Mesothelial cell of epicardium (in vitro differentiated cells): ENCODE measurements around the gene NTSR1. TPM values are rescaled to one million over a fixed set of nuclear protein-coding genes. Genes with fewer than 3 reads are reported as not detected.

Source experiments
- DNase-seq, 2 experiments: peaks; one replicate each; pipeline ENCODE4 v3.0.0; 2021; ENCODE audit warnings: low spot score in 2 of 2; ENCODE audit not compliant: unreplicated experiment in 2 of 2
- H3K27ac Mint-ChIP-seq: 2 replicates; pipeline ENCODE4 v1.8.0; 2021; ENCODE audit warnings: mixed read lengths
- H3K27me3 Mint-ChIP-seq: 2 replicates; pipeline ENCODE4 v1.8.0; 2021; ENCODE audit warnings: low read depth, mixed read lengths
- H3K36me3 Mint-ChIP-seq: 2 replicates; pipeline ENCODE4 v1.8.0; 2021; ENCODE audit warnings: mixed read lengths
- H3K4me1 Mint-ChIP-seq: 2 replicates; pipeline ENCODE4 v1.8.0; 2021; ENCODE audit warnings: mixed read lengths
- H3K4me3 Mint-ChIP-seq: 2 replicates; pipeline ENCODE4 v1.8.0; 2021; ENCODE audit warnings: mild to moderate bottlenecking, moderate library complexity, mixed read lengths
- H3K9me3 Mint-ChIP-seq: 2 replicates; pipeline ENCODE4 v1.8.0; 2021; ENCODE audit warnings: mixed read lengths
- CTCF ChIP-seq: fragments of 200-600 bp; sonication (generic); IDR thresholded peaks from one replicate; pipeline ENCODE4 v1.5.0; 2021; ENCODE audit warnings: antibody characterized with exemption; ENCODE audit not compliant: unreplicated experiment
- total RNA-seq: library from RNA; stranded (reverse); gene quantifications from 3 replicates; pipeline ENCODE4 v1.2.1, GENCODE V29; 2021

NTSR1 gene
- total RNA-seq, 1 donor from 2014 or later, result 0.36 TPM

DNA sequence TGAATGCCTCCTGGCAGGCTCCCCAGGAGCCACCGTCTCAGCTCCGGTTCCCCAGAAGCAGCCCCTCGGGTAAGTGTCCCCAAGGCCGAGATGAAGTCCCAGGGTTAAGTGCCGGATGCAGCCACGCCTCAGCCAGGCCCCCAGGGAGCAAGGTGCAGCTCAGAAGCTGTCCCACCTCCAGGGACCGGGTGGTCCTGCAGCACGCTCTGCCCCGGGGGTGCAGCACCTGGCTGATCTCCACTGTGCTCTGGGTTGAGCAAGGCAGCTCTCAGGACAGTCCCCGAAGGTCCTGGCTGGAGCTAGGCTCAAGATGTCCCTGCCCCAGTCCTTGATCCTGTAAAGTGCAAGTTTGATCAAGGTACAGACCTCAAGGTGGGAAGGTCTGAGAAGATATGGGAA lies 15.1 kb upstream of the NTSR1 start:
- H3K27me3 Mint-ChIP-seq, result peaks cover 33% of the 10 kb centered on the region
- no peaks in the 10 kb centered on the region for H3K36me3 Mint-ChIP-seq
- no peak for TF ChIP-seq CTCF
- peaks cover 14% of the 10 kb centered on the region for H3K4me1 Mint-ChIP-seq
- H3K27ac Mint-ChIP-seq, result no peak overlapping the region
- DNase-seq, result no peak
- H3K9me3 Mint-ChIP-seq, result no peaks in the 10 kb centered on the region
- no peak overlapping the region for H3K4me3 Mint-ChIP-seq

- Mint-ChIP-seq H3K27ac (no peak overlapping the region), H3K9me3 (no peaks in the 10 kb centered on the region), H3K36me3 (no peaks in the 10 kb centered on the region), H3K27me3 (peaks cover 33% of the 10 kb centered on the region), H3K4me3 (no peak overlapping the region), H3K4me1 (peaks cover 10% of the 10 kb centered on the region)
- DNase-seq, result no peak
- no peak for TF ChIP-seq CTCF
These were observed 14.5 kb upstream of the NTSR1 start for GRCh38 chr20:62694106-62694505.

GRCh38 chr20:62694868-62695267 lies 13.8 kb upstream of the NTSR1 start:
- H3K4me1 Mint-ChIP-seq, result peaks cover 10% of the 10 kb centered on the region
- no peaks in the 10 kb centered on the region for H3K36me3 Mint-ChIP-seq

GRCh38 chr20:62695448-62696414 lies 12.9 kb upstream of the NTSR1 start:
- DNase-seq, result no peak
- no peak for TF ChIP-seq CTCF
- peaks cover 38% of the 10 kb centered on the region for H3K27me3 Mint-ChIP-seq
- no peaks in the 10 kb centered on the region for H3K36me3 Mint-ChIP-seq
- no peak overlapping the region for H3K27ac Mint-ChIP-seq
- peaks cover 5% of the 10 kb centered on the region for H3K4me1 Mint-ChIP-seq
- no peaks in the 10 kb centered on the region for H3K9me3 Mint-ChIP-seq
- H3K4me3 Mint-ChIP-seq, result no peak overlapping the region

More at GRCh38 chr20:62694868-62695267, 13.8 kb upstream of the NTSR1 start:
- Mint-ChIP-seq H3K4me3 (no peak overlapping the region), H3K9me3 (no peaks in the 10 kb centered on the region), H3K27me3 (peaks cover 33% of the 10 kb centered on the region), H3K27ac (no peak overlapping the region)
- no peak for TF ChIP-seq CTCF
- no peak for DNase-seq

DNA sequence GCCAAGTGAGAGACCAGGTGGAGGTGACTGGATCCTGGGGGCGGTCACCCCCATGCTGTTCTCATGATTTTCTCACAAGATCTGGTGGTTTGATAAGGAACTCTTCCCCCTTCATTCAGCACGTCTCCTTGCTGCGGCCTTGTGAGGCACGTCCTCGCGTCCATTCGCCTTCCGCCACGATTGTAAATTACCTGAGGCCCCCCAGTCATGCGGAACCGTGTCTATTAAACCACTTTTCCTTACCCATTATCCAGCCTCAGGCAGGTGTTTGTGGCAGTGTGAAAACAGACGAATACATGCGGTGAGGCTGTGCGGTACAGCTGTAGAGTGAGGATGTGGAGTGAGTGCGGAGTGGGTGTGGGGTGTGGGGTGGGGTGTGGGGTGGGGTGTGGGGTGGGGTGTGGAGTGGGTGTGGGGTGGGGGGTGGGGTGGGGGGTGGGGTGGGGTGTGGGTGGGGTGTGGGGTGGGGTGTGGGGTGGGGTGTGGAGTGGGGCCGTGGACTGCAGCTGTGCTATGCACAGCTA lies 12.1 kb upstream of the NTSR1 start:
- TF ChIP-seq CTCF, result no peak
- Mint-ChIP-seq H3K27ac (no peak overlapping the region), H3K9me3 (no peaks in the 10 kb centered on the region), H3K4me3 (no peak overlapping the region), H3K4me1 (peaks cover 5% of the 10 kb centered on the region), H3K36me3 (no peaks in the 10 kb centered on the region), H3K27me3 (peaks cover 46% of the 10 kb centered on the region)
- no peak for DNase-seq
